Nephron (organoid): Measurements from ENCODE around the gene BMAL1.
A peak's percentile ranks its signal among the peaks of the same experiment; 100 is the strongest.

Experiments used
- H3K27ac Mint-ChIP-seq, 3 experiments: 2 replicates each; pipeline ENCODE4 v1.8.0; 2020; ENCODE audit warnings: mixed read lengths in 3 of 3, mild to moderate bottlenecking in 2 of 3, moderate library complexity in 1 of 3
- H3K27me3 Mint-ChIP-seq: 2 replicates; pipeline ENCODE4 v1.8.0; 2021; ENCODE audit warnings: low read depth, mild to moderate bottlenecking, moderate library complexity, mixed read lengths
- H3K36me3 Mint-ChIP-seq: 2 replicates; pipeline ENCODE4 v1.8.0; 2020; ENCODE audit warnings: low read depth, mixed read lengths
- H3K4me1 Mint-ChIP-seq: 2 replicates; pipeline ENCODE4 v1.8.0; 2020; ENCODE audit warnings: mixed read lengths
- H3K4me3 Mint-ChIP-seq, 3 experiments: 2 replicates each; pipeline ENCODE4 v1.8.0; 2020; ENCODE audit warnings: mild to moderate bottlenecking in 3 of 3, mixed read lengths in 3 of 3, moderate library complexity in 2 of 3
- H3K9me3 Mint-ChIP-seq: 2 replicates; pipeline ENCODE4 v1.8.0; 2020; ENCODE audit warnings: mixed read lengths
- TF ChIP-seq, protein P1 (sequence below), 3 experiments: fragments of 200-600 bp; sonication (generic); IDR thresholded peaks; one replicate each; pipeline ENCODE4 v1.5.0; 2021; ENCODE audit warnings: antibody characterized with exemption in 3 of 3; ENCODE audit not compliant: unreplicated experiment in 3 of 3

Gene BMAL1

DNA sequence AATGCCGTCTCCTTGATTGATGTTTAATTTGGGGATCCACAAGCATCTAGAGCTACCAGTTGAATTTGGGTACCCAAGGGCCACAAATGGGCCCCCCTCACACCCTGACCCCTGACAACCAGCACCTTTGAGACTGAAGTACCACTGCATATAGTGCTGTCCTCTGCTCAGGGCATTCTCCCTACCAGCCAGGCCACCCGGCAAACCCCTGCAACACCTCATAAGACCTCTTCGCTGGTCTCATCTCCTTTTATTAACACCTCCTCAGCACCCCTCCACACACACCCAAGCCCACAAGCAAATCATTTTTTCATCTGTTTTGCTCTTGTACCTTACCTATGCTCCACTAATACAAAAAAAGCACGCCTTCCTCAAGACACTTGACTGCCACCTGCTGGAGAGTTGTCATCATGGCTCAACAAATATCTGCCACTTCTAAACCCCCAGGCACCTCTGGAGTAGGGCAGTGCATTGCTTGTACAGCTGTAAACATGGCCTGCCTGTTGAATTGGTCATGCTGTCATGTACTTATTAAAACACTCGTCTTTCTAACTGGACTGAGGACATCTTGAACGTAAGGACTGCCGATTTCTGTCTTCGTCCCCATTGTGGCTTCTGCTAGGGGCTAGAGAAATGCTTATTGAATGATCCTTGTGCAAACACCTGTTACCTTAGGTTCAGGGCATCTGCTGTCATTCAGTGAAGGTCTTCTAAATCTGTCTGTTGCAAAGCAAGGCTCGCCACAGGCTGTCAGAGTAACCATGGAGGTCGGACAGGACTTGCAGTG is 66.5 kb downstream of the BMAL1 start:
- H3K27ac Mint-ChIP-seq: no peak overlapping the region
- no peaks in the 10 kb centered on the region for H3K4me1 Mint-ChIP-seq
- H3K9me3 Mint-ChIP-seq: no peaks in the 10 kb centered on the region
- no peaks in the 10 kb centered on the region for H3K36me3 Mint-ChIP-seq
- TF ChIP-seq, protein P1, sequence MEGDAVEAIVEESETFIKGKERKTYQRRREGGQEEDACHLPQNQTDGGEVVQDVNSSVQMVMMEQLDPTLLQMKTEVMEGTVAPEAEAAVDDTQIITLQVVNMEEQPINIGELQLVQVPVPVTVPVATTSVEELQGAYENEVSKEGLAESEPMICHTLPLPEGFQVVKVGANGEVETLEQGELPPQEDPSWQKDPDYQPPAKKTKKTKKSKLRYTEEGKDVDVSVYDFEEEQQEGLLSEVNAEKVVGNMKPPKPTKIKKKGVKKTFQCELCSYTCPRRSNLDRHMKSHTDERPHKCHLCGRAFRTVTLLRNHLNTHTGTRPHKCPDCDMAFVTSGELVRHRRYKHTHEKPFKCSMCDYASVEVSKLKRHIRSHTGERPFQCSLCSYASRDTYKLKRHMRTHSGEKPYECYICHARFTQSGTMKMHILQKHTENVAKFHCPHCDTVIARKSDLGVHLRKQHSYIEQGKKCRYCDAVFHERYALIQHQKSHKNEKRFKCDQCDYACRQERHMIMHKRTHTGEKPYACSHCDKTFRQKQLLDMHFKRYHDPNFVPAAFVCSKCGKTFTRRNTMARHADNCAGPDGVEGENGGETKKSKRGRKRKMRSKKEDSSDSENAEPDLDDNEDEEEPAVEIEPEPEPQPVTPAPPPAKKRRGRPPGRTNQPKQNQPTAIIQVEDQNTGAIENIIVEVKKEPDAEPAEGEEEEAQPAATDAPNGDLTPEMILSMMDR (IDR thresholded peaks at IDR 0.05; ENCODE audit: unreplicated experiment in 3 of 3): peak; percentile 68 to 75 (median 69)
- H3K4me3 Mint-ChIP-seq: no peak overlapping the region
- H3K27me3 Mint-ChIP-seq: peaks cover 13% of the 10 kb centered on the region

GRCh38 chr11:13344818-13345217 is 67.2 kb downstream of the BMAL1 start:
- Mint-ChIP-seq H3K4me3 (no peak overlapping the region), H3K27ac (no peak overlapping the region), H3K9me3 (no peaks in the 10 kb centered on the region), H3K4me1 (no peaks in the 10 kb centered on the region), H3K27me3 (peaks cover 9% of the 10 kb centered on the region), H3K36me3 (no peaks in the 10 kb centered on the region)
- TF ChIP-seq, protein P1 (IDR thresholded peaks at IDR 0.05; ENCODE audit: unreplicated experiment in 3 of 3): no peak

DNA sequence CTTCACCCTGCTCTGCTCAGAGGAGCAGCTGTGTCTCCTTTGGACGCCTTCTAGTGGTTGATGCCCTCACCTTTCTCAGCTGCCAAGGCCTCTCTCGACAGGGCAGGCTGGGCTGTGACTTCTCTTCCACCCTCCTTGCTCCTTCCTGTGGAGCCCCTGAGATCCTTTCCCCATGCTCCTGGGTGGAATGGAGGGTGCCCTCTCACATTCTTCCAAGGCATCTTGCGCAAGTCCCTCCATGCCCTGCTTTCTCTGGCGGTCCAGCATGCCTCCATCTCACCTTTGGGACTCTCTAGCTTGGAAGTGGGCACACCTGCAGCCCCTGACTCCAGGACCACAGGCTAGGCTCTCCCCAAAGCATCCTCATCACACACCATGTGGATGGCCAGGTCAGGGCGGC is 68.9 kb downstream of the BMAL1 start:
- TF ChIP-seq, protein P1 (IDR thresholded peaks at IDR 0.05; ENCODE audit: unreplicated experiment in 3 of 3): no peak
- Mint-ChIP-seq H3K4me1 (no peaks in the 10 kb centered on the region), H3K27ac (no peak overlapping the region), H3K4me3 (no peak overlapping the region), H3K9me3 (no peaks in the 10 kb centered on the region), H3K36me3 (no peaks in the 10 kb centered on the region), H3K27me3 (peaks cover 9% of the 10 kb centered on the region)

GRCh38 chr11:13347901-13348300 is 70.3 kb downstream of the BMAL1 start:
- no peaks in the 10 kb centered on the region for H3K9me3 Mint-ChIP-seq
- no peaks in the 10 kb centered on the region for H3K36me3 Mint-ChIP-seq
- TF ChIP-seq, protein P1 (IDR thresholded peaks at IDR 0.05; ENCODE audit: unreplicated experiment in 3 of 3): no peak
- H3K4me1 Mint-ChIP-seq: no peaks in the 10 kb centered on the region
- peaks cover 9% of the 10 kb centered on the region for H3K27me3 Mint-ChIP-seq
- no peak overlapping the region for H3K27ac Mint-ChIP-seq
- no peak overlapping the region for H3K4me3 Mint-ChIP-seq

DNA sequence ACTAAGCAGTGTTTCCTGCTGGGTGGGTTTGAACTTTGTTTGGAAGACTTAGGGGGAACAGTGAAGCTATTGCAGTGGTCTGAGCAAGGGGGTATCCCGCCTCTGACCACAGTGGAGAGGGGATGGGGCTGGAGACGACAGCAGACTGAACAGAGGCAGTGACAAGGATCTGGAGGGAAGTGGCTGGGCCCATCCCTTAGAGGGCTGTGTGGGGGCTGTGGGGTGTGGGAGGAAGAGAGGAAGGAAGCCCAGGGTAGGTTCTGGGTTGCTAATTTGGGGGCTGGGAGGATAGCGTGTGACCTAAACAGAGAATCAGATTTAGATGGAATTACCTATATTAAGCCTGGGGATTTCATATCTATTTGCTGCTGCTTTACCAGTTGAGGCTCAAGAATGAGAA is 70.7 kb downstream of the BMAL1 start:
- TF ChIP-seq, protein P1 (IDR thresholded peaks at IDR 0.05; ENCODE audit: unreplicated experiment in 3 of 3): no peak
- no peak overlapping the region for H3K27ac Mint-ChIP-seq
- no peaks in the 10 kb centered on the region for H3K9me3 Mint-ChIP-seq
- H3K4me1 Mint-ChIP-seq: no peaks in the 10 kb centered on the region
- H3K36me3 Mint-ChIP-seq: no peaks in the 10 kb centered on the region
- peaks cover 9% of the 10 kb centered on the region for H3K27me3 Mint-ChIP-seq
- H3K4me3 Mint-ChIP-seq: no peak overlapping the region

- H3K4me1 Mint-ChIP-seq: no peaks in the 10 kb centered on the region
- H3K9me3 Mint-ChIP-seq: no peaks in the 10 kb centered on the region
- H3K27me3 Mint-ChIP-seq: peaks cover 9% of the 10 kb centered on the region
- no peak overlapping the region for H3K4me3 Mint-ChIP-seq
- no peaks in the 10 kb centered on the region for H3K36me3 Mint-ChIP-seq
- TF ChIP-seq, protein P1 (IDR thresholded peaks at IDR 0.05; ENCODE audit: unreplicated experiment in 3 of 3): no peak
- H3K27ac Mint-ChIP-seq: no peak overlapping the region
These were observed 71.5 kb downstream of the BMAL1 start for GRCh38 chr11:13349046-13349445.
